ENCODE results near the gene PCDHA10. TPM values are rescaled to one million over a fixed set of nuclear protein-coding genes. Genes with fewer than 3 reads are reported as not detected.
A peak's percentile ranks its signal among the peaks of the same experiment; 100 is the strongest.

Gene PCDHA10
- polyA plus RNA-seq, 1 of the 3 experiments (the other 2 are of a cell fraction), result 0.02 TPM

GRCh38 chr5:140870221-140871201 lies 14.8 kb downstream of the PCDHA10 start:
- no peaks in the 10 kb centered on the region; a peak in 1 of 4 replicates for H3K4me1 ChIP-seq (ENCODE audit: control insufficient read depth in 1 of 2, insufficient read depth in 2 of 2, low read depth in 1 of 2, low read length in 1 of 2)
- H3K4me3 ChIP-seq (ENCODE audit: low read depth in 2 of 2, low read length in 1 of 2), result no peak overlapping the region; a peak in 1 of 4 replicates
- no peak overlapping the region for H3K9ac ChIP-seq
- TF ChIP-seq MEF2A (IDR thresholded peaks at IDR 0.05; ENCODE audit: borderline replicate concordance, low read depth) (no peak), PBX3 (IDR thresholded peaks at IDR 0.05) (no peak), MAX (IDR thresholded peaks at IDR 0.05; ENCODE audit: low read depth) (no peak), FOXM1 (IDR thresholded peaks at IDR 0.05; ENCODE audit: low read depth) (no peak)
- no peak overlapping the region for H3K27ac ChIP-seq (ENCODE audit: low read depth in 2 of 2, low read length in 1 of 2)
- DNase-seq, result no peak
- no peaks in the 10 kb centered on the region for H3K27me3 ChIP-seq (ENCODE audit: insufficient read depth)
- H3K9me3 ChIP-seq, result no peaks in the 10 kb centered on the region
- H3F3A ChIP-seq (replicated peaks; ENCODE audit: insufficient read depth), result no peaks in the 10 kb centered on the region
- H3K36me3 ChIP-seq (replicated peaks in 1 of 2; ENCODE audit: control insufficient read depth in 1 of 2, insufficient read depth in 2 of 2, low read length in 1 of 2), result no peaks in the 10 kb centered on the region
- no peaks in the 10 kb centered on the region for H4K20me1 ChIP-seq (ENCODE audit: insufficient read depth)
- no peaks in the 10 kb centered on the region for H3K9me2 ChIP-seq
- POLR2A ChIA-PET, result no interaction called here
- 93% methylated on average over 95 of the region's 114 CpGs for WGBS (ENCODE audit: low lambda C conversion rate)
- CTCF ChIA-PET, result interaction anchor here (0.7 to 6.0 kb wide), 4 partner anchors 29 to 174 kb away, joined by 3 to 70 read pairs (median 7); partner anchors contain the start of gene PCDHA8
- H2AFZ ChIP-seq (ENCODE audit: low read depth), result no peak overlapping the region
- H3K79me2 ChIP-seq (ENCODE audit: insufficient read depth), result no peaks in the 10 kb centered on the region
- H3K4me2 ChIP-seq, result no peak overlapping the region

- H2AFZ ChIP-seq (ENCODE audit: low read depth), result peak within 1 kb of the TSS; percentile 78
- H3K9ac ChIP-seq, result peak within 1 kb of the TSS; percentile 44; the same call in 1 of the 2 replicates
- no peaks in the 10 kb centered on the region for H3K9me2 ChIP-seq
- H3K36me3 ChIP-seq (replicated peaks in 1 of 2; ENCODE audit: control insufficient read depth in 1 of 2, insufficient read depth in 2 of 2, low read length in 1 of 2), result no peaks in the 10 kb centered on the region
- DNase-seq, result peak; percentile 70
- H3K4me1 ChIP-seq (ENCODE audit: control insufficient read depth in 1 of 2, insufficient read depth in 2 of 2, low read depth in 1 of 2, low read length in 1 of 2), result no peaks in the 10 kb centered on the region; a peak in 2 of 4 replicates
- H4K20me1 ChIP-seq (ENCODE audit: insufficient read depth), result no peaks in the 10 kb centered on the region
- peak within 1 kb of the TSS in 1 of 2 experiments; percentile 50; a peak in 2 of 4 replicates for H3K27ac ChIP-seq (ENCODE audit: low read depth in 2 of 2, low read length in 1 of 2)
- CTCF ChIA-PET, result interaction anchor here (0.6 to 6.0 kb wide), 53 partner anchors 9 to 514 kb away, joined by 3 to 89 read pairs (median 4); partner anchors contain the start of genes PCDHA1, PCDHA8, PCDHAC1 and PCDHAC2
- TF ChIP-seq SMC3 (IDR thresholded peaks at IDR 0.05; ENCODE audit: low read depth, low read length) (peak; percentile 54), RAD21 (IDR thresholded peaks at IDR 0.05; ENCODE audit: low read length) (peak; percentile 84), CTCF (IDR thresholded peaks at IDR 0.05) (peak; percentile 62), MAX (IDR thresholded peaks at IDR 0.05; ENCODE audit: low read depth) (no peak)
- TF ChIP-seq, protein P1, sequence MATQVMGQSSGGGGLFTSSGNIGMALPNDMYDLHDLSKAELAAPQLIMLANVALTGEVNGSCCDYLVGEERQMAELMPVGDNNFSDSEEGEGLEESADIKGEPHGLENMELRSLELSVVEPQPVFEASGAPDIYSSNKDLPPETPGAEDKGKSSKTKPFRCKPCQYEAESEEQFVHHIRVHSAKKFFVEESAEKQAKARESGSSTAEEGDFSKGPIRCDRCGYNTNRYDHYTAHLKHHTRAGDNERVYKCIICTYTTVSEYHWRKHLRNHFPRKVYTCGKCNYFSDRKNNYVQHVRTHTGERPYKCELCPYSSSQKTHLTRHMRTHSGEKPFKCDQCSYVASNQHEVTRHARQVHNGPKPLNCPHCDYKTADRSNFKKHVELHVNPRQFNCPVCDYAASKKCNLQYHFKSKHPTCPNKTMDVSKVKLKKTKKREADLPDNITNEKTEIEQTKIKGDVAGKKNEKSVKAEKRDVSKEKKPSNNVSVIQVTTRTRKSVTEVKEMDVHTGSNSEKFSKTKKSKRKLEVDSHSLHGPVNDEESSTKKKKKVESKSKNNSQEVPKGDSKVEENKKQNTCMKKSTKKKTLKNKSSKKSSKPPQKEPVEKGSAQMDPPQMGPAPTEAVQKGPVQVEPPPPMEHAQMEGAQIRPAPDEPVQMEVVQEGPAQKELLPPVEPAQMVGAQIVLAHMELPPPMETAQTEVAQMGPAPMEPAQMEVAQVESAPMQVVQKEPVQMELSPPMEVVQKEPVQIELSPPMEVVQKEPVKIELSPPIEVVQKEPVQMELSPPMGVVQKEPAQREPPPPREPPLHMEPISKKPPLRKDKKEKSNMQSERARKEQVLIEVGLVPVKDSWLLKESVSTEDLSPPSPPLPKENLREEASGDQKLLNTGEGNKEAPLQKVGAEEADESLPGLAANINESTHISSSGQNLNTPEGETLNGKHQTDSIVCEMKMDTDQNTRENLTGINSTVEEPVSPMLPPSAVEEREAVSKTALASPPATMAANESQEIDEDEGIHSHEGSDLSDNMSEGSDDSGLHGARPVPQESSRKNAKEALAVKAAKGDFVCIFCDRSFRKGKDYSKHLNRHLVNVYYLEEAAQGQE (IDR thresholded peaks at IDR 0.05; ENCODE audit: low read depth, low read length), result no peak
- WGBS (ENCODE audit: low lambda C conversion rate), result 51% methylated on average over 27 of the region's 47 CpGs
- H3K4me2 ChIP-seq, result peak within 1 kb of the TSS; percentile 24; the same call in 1 of the 2 replicates
- peak within 1 kb of the TSS; percentile 56 to 64 for H3K4me3 ChIP-seq (ENCODE audit: low read depth in 2 of 2, low read length in 1 of 2)
- no peaks in the 10 kb centered on the region for H3K79me2 ChIP-seq (ENCODE audit: insufficient read depth)
- POLR2A ChIA-PET, result interaction anchor here (1.2 to 2.1 kb wide), 2 partner anchors 91 to 165 kb away, joined by 6 to 15 read pairs; partner anchors contain the start of gene PCDHAC2
- no peaks in the 10 kb centered on the region for H3F3A ChIP-seq (replicated peaks; ENCODE audit: insufficient read depth)
- no peaks in the 10 kb centered on the region for H3K9me3 ChIP-seq
- H3K27me3 ChIP-seq (ENCODE audit: insufficient read depth), result no peaks in the 10 kb centered on the region
Observed at GRCh38 chr5:140875085-140876065, 19.7 kb downstream of the PCDHA10 start, which contains the start of gene PCDHA12. Gene PCDHA12, plus strand, starts transcription at chr5:140875308. Its CDS starts 165 bp downstream, at chr5:140875473.

Measured in SK-N-SH (cell line).